ENCODE data around the gene ATRAID.
A peak's percentile ranks its signal among the peaks of the same experiment; 100 is the strongest.
"Not testable (repeated sequence)": the region's sequence is repeated elsewhere in the genome, so short reads cannot be mapped to it uniquely, and the experiment has no call there.

The ATRAID gene

DNA sequence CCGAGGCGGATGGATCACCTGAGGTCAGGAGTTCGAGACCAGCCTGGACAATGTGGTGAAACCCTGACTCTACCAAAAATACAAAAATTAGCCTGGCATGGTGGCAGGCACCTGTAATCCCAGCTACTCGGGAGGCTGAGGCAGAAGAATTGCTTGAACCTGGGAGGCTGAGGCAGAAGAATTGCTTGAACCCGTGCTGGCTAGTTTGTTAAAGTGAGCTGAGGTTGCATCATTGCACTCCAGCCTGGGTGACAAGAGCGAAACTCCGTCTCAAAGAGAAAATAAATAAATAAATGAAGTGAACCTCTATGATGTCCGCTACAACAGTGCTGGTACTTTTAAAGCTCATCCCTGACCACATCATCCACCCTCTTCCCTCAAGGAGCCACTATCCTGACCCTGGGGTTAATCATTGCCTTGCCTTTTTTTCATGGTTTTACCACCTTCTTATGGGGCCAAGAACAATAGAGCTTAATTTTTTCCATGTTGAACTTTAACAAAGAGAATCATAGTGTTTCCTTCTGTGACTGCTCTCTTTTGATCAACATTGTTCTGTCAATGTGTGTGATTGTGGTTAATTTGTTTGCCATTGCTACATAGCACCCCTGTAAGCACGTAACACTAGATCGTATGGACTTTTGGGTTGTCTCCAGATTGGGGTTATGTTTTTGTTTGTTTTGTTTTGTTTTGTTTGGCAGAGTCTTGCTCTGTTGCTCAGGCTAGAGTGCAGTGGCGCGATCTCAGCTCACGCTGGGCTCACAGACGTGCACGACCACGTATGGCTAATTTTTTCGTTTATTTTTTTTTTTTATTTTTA, 17.1 kb upstream of the ATRAID start:
- no peak for DNase-seq

DNA sequence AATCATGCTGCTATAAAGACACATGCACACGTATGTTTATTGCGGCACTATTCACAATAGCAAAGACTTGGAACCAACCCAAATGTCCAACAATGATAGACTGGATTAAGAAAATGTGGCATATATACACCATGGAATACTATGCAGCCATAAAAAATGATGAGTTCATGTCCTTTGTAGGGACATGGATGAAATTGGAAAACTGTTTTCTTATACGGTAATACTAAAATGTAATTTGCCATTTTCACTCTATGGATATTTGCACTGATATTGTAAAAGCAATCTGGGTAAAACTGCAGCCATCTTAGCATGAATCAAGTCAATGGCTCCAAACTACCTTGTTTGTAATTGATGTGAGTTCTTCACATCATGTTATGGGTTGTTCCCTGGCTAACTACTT, 16.0 kb upstream of the ATRAID start:
- not testable (repeated sequence) for DNase-seq

DNA sequence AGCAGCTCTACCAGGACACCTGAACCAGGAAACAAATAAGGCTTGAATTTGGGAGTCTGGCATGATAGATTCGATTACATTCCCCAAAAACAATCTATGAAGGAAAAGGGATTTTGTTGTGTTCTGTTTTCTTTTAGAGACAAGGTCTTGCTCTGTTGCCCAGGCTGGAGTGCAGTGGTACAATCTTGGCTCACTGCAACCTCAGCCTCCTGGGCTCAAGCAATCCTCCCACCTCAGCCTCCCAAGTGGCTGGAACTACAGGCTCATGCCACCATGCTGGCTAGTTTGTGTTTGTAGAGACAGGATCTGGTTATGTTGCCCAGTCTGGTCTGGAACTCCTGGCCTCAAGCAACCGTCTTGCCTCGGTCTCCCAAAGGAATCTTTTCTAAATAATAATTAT, 13.8 kb upstream of the ATRAID start:
- not testable (repeated sequence) for DNase-seq

DNA sequence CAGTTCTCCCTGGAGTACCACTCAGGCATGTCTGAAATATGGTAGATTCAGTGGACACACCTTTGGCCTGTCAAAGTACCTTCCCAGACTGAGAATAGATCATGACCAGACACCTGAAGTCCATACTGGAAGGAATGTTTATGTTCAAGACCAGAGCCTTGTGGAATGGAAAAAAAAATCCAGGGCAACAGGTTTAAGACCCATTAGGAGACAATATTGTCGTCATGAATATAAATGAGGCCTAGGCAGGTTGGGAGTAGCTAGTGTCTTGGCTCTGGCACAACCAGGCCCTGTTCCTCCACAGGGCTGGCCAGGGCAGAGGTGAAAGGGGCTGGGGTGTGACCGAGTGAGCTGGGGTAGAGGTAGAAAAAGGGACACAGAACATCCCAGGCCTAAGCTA, 13.2 kb upstream of the ATRAID start:
- DNase-seq, result no peak

DNA sequence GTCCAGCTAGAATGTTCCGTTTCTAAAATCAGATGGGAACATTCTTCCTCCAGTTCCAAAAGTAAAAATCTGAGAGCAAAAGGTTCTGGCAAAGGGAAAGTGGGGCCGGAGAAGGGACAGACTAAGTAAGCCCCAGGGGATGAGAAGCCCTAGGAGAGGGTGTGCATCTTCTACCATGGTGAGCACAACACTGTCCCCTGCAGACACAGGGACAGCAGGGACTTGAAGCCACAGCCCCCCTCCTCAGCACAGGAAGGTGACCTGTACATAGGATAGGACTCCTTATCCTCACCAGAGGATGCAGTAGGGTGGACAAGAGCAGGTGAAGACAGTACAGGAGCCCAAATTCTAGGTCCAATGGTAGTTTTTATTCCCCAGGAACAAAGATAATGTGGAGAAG, 12.6 kb upstream of the ATRAID start:
- no peak for DNase-seq

- DNase-seq, result no peak
These were observed 10.2 kb upstream of the ATRAID start for GRCh38 chr2:27201675-27202074.

- DNase-seq, result no peak
These were observed 9.0 kb upstream of the ATRAID start for GRCh38 chr2:27202854-27203253.

GRCh38 chr2:27203741-27204140, 8.1 kb upstream of the ATRAID start:
- DNase-seq, result no peak

GRCh38 chr2:27204566-27204965, 7.3 kb upstream of the ATRAID start:
- no peak for DNase-seq

- DNase-seq, result no peak
These were observed 6.6 kb upstream of the ATRAID start for GRCh38 chr2:27205206-27205605.

DNA sequence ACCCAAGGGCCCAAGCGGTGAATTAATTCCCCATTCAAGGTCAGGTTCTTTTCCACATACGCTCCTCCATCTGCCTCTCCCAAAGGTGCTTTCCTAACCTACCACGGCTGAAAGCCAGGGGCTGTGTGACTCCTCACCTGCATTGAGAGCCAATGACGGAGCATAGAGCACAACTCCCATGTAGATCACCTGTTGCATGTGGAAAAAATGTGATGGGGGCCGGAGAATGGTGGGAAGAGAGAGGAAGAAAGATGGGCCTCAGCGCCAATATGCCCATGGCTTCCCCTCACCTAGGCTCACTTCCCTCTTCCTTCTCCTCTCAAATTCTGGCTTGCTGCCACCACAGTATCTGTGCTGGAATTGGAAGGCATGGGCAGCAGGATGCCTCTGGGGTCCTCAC, 5.5 kb upstream of the ATRAID start:
- DNase-seq, result no peak

GRCh38 chr2:27208486-27209050, 3.3 kb upstream of the ATRAID start:
- no peak for DNase-seq

DNA sequence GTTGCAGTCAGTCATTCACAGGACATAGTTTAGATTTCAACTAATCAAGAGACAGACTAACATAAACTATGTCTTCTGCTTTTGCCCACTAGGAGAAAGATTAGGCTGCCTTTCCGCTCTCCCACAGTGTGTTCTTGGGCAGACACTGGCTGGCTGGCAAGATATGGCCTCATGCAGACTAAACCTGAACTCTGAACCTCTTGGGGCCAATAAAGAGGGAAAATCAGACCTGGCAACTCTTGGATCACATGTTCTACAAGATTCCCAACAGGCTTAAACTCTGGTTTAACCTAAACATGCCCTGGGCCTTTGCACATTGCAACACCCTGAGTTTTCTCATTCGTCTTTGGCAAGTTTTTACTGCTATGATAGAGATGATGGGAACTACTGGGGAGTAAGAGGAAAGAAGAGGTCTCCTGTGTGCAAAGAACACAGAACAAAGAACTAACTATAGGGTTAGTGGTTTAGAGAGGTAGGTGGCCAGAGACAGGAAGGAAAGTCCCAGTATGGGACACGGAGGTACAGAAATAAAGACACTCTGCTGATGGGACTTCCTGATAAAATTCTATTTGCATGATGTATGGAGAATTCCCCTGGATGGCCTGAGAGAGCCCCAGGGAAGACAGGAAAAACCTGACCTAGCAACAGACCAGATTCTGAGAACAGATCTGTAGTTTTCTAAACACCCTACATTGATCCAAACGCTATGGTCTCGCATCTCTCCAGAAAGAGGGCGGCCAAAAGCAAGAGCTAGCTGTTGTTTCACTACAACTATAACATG, 2.0 kb upstream of the ATRAID start:
- no peak for DNase-seq

DNA sequence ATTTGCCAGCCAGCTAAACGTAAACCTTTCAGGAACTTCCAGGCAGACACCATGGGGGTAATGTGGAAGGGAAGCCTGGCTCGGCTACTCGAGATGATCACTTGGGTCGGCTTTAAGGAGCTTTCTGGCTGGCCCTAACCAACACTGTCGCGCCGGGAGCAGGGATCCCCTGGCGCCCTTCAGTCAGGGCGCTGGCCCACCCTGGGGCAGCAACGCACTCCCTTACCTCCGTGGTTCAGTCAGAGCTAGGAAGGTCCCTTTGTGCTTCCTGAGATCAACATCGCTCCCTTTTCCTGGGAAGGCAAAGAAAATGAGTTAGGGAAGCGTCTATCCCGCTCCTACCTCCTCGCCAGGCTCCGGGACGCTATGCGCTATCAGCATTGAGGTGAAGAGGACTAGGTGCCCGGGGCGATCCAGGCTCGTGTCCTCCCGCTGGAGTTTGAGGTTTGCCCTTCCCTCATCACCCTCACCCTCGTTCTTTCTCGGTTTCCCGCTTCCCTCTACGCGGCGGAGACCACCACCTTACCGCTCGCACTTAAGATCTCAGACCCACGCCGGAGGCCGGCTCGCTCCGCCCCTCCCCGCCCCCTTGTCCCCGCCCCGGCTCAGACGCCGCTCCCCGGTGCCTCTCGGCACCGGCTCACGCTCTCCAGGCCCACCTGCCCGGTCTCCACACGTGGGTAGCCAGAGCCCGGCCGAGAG, 449 bp upstream of the ATRAID start:
- peak; percentile 76 for DNase-seq

GRCh38 chr2:27212626-27213471, 1.0 kb downstream of the ATRAID start:
- peak; percentile 49 for DNase-seq

GRCh38 chr2:27214941-27215340, 3.1 kb downstream of the ATRAID start:
- DNase-seq, result no peak

GRCh38 chr2:27216416-27217137, 4.7 kb downstream of the ATRAID start:
- no peak for DNase-seq

- peak; percentile 83 for DNase-seq
These were observed 5.6 kb downstream of the ATRAID start, which contains the start of gene CAD for GRCh38 chr2:27217173-27218121. CAD (plus strand) TSS chr2:27217369; CDS start chr2:27217552, 183 bp downstream.

DNA sequence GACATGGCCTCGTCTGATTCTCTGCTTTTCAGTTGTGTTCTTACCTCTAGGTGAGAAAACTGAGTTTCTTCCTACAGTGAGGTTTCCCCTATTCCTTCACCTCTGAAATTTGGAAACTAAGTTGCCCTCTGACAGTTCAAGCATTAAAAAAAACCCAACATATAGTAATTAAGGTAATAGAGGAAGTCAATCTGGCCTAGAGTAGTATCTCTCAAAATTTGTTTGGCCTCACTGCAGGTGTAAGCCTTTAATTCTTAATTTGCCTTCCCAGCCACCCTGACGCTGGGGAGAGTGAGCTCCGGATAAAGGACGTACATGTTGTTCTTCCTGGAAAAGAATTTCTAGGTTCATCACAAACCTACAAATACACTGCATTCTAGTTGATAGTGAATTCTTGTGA, 6.8 kb downstream of the ATRAID start:
- no peak for DNase-seq

DNA sequence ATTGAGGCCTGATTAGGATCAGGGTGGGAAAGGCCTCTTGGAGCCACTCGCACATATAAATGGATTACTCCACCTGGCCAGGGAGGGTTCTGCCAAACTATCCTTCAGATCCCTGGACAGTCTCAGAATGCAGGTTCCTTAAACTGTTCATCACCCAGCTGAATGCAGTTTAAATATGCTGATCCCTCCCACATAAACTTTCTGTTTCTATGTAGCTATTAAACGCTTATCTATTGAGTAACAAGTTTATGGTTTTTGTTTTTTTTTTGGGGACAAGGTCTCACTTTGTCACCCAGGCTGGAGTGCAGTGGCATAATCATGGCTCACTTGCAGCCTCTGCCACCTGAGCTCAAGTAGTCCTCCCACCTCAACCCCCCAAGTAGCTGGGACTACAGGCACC, 7.2 kb downstream of the ATRAID start:
- no peak for DNase-seq
